HG03103 (cell line): ENCODE data around the gene CHST3.

Experiments
- ATAC-seq: cut with Tn5 transposase; IDR thresholded peaks from one replicate; pipeline ENCODE4 v1.9.1; 2021; ENCODE audit warnings: low read depth; ENCODE audit not compliant: unreplicated experiment

CHST3 gene

DNA sequence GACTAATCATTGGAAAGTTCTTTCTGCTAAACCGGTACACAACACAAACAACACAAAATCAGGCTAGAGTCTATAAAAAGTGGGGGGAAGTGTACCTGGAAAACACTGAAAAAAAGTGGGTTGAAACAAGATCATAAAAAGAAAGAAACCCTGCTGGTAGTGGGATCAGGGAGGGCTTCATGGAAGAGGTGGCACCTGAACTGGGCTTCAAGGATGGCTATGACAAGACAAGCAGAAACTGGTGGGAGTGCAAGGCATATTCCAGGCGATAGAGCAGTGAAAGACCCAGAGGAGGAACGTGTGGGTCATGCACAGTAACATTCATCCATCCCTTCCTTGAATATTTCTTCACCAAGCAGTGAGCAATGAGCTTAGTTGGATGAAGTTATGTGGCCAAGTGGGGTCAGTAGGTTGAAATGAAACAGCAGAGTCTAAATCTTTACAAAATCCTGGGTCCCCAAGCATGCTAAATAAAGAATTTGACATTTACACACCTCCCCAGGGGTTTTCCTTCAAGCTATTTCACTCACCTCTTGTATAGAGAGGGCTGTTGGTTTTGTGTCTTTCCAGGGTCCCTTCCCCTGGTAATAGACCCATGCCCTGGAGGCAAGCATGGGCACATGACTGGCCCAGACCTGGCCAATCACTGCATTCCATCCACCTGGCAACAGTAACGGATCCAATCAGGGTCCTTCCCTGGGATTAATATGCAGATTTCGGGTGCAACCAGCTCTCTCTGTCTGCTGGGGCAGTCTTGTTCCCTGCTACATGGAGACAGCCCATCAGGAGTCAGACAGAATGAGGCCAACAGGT lies 86.0 kb downstream of the CHST3 start:
- ATAC-seq = no peak

DNA sequence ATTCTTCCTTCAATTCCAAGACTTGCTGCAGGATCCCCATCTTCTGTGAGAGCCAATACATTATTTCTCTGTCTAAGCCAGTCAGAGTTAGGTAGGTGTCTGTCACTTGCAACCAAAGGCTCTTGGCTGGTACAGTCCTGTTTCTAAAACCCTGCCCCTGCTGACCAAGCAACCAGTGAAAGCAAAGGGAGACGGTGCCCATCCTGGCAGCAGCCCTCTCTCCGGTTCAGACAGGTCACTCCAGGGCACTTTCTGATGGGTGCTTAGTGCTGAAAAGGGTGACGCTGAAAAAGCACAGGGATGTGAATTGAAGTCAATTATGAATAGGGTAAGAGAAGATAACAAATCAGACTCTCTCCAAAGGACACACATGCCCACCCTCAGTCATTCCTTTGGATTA lies 86.7 kb downstream of the CHST3 start:
- no peak for ATAC-seq

DNA sequence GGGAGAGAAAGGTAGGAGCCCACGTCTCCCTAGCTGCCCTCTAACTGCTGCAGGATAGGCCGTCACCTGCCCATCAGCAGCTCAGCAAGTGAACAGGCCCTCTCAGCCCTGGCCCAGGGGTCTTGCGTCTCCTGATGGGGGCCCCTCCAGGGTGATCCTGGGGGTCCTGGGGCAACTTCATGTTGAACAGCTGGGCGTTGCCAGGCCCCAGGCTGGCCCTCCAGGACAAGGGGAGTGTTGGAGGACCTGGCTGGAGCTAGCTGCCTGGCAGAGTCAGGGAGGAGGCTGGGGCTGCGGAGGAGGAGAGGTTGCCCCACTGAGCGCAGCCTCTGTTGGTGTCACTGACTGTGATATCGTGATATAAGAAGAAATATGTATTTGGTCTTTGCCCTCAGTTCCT lies 89.5 kb downstream of the CHST3 start:
- no peak for ATAC-seq

DNA sequence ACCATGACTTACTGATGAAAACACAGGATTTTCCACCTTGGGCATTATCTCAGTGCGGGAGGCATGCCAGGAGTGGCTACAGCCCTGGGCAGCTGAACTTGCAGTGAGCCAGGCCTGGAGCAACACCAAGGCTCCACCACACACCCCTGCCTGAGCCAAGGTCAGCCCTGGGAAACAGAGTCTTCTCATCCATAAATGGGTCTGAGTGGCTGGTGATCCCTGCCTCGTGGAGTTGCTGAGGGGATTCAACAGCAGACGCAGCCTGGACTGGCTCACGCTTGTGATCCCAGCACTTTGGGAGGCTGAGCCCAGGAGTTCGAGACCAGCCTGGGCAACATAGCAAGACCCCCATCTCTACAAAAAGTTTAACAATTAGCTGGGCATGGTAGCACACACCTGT lies 91.9 kb downstream of the CHST3 start:
- ATAC-seq = no peak

DNA sequence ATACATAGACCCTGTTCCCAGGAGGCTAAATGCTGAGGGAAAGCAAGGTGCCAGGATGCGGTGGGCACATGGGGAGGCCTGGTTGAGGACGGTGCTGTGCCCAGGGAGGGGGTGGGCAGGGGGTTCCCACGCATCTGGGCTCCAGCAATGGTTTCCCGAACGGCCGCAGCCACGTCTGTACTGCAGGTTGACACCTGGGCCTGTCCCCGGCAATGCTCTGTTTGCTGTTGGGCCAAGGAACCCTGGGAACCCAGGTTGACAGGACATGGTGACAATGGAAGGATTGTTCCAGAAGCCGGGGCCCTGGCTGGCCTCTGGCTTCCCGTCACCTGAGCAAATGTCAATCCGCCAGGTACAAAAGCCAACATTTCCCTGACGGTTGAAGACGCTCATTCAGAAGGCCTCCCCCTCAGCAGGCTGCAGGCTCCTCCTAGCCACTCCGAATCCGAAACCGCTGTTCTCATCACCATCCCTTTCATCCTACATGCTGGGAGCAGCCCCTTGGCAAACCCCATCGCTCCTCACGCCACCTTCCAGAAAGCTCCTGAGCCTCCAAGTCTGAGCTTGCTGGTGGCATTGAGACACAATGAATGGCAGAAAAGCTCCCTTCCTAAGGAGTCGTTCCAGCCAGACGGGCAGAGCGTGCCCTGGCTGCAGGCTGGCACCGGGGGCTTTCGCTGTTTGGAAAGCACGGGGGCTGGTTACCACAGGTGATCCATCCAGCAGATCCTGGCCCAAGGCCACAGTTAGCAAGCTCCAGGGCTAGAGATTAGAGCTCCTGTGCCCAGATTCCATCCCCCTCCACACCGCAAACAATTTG lies 92.9 kb downstream of the CHST3 start:
- no peak for ATAC-seq

DNA sequence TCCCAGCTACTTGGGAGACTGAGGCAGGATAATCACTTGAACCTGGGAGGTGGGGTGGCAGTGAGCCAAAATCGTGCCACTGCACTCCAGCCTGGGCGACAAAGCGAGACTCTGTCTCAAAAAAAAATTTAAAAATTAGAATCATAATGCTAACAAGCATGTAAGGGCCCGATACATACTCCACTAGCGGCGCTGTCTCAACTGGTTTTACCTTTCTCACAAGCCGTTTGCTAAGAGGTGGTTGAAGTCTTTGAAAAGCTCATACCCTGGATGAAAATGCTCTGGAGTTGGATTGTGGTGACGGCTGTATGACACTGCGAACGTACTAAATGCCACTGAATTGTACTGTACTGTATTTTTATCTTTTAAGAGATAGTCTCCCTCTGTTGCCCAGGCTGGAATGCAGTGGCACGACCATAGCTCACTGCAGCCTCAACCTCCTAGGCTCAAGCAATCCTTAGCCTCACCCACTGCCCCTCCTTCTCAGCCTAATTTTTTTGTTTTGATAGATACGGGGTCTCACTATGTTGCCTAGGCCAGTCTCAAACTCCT lies 94.2 kb downstream of the CHST3 start:
- no peak for ATAC-seq

DNA sequence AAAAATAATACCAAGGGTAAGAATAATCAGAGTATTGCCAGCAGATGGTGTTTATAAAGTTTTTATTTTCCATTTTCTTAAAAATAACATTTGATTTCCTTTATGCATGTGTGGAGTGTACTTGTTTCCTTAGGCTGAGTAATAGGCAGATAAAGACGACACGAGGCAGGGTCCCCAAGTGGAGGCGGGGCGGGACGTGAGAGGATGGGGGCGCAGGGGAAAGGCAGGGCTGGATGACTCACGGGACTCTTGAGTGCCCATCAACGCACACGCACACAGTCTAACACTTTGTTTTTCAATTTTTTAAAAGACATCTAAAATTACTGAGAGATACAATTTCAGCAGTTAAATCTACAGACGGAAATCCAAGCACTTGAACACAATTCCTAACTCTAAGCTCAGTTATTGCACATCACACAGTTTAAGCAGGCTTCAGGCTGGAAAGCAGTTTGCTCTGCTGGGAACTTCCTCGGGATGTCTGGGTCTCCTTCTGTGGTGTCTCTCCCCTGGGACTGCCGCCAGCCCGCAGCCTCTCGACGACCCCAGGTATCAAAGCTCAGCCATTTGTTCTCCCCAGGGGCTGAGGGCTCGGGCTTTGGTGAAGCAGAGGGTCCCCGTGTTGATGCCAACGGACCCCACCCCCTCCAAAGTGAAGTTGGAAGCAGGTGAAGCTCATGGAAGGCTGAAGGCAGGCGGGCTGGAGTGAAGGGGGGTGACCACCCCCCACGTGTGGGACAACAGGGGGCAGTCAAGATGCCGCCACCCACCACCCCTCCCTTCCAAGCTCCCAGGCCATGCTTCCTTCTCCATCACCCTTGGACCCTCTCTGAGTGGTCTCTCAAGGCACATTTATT lies 95.0 kb downstream of the CHST3 start:
- ATAC-seq = no peak

DNA sequence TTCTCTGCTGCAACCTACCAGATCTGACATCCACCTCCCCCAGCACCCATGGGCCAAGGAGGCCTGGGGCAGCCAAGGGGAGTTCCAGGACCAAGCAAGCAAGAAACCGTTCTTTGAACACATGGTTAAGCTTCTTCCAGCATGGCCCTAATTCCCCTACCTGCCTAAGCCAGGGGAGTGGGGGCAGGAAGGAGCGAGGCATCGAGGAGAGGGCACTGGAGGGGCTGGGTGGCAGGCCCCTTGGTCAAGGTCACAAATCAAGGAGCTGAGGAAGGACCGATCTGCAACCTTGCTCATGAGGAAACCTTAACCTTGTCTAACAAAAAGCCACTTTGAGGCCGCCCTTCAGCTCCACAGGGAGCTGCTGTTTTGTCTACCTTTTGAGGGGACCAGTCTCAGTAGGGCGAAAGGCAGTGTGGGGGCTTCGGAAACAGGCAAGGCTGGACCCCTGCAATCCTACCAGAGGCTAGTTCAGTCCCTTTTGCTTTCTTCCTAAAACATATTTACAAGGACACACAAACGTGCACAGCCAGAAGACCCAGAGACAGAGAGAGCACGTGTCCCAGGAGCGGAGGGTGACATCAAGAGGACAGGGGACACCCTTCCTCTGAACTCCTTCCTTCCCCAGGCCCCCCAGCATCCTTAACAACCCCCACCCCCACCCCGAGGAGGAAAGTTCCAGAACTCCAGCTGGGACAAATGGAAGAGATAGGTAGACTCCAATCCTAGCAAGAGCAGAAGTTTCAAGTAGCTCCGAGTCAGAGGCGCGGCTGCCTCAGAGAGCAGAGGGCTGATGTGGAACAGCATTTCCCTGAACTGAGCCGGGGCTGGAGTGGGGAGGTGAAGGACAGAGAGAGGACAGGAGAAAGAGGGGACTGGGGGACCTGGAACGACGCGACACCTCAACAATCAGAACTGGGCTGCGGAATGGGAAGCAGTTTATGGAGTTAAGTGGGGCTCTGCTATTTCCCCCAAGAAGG lies 95.9 kb downstream of the CHST3 start:
- ATAC-seq = no peak

DNA sequence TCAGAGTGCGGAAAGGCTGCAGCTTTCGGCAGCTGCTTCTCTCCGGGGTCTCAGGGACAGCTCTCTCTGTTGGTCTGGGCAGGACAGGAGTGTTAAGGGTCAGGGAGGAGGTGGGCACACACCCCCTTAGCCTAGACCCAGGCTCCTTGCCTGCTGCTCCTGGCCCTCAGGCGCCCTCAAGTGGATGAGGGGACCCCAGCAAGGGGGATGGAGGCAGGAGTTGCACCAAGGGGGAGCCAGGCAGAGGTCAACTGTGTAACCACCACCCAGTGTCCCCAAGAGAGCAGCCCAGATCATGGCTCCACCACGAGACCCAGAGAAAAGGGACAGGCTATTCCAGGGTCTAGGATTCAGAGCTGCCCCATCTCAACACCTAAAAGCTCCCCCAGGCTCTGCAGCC lies 97.3 kb downstream of the CHST3 start:
- no peak for ATAC-seq

DNA sequence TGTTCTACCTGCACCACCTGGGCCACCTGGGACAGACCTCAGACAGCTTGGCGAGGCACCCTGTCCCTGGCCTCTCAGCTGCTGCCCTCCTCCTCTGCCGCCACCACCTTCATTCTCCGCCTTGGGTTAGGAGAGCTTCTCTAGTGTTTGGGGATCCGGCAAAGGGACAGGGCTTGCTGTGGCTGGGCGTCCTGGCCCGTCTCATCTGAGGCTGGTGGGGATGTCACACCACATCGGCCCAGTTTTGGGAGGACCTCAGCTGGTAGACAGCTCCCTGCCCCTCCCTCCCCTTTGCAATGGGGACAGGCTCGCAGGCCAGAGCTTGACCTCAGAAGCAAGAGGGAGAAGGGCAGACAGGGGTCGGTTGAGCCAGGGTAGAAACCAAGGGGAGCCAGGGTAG lies 97.7 kb downstream of the CHST3 start:
- no peak for ATAC-seq

DNA sequence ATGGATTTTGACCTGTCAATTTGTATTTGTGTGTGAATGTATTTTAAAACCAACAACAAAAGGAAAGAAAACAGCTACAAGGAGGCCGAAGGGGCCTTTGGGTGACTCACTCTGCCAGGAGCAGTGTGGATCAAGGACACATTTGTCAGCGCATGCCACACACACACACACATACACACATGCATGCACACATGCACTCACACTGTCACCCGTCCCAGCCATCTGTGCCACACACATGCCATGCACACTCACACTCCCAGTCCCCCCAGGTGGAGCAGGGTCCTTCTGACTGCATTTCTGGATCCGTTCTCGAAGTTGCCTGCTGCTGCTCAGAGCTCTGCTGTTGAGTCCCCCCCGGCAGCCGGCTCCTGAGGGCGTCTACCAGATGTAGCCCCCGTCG lies 98.2 kb downstream of the CHST3 start:
- ATAC-seq = no peak
